ENCODE data around the gene HSD17B4. TPM values are rescaled to one million over a fixed set of nuclear protein-coding genes. Genes with fewer than 3 reads are reported as not detected.

Gene HSD17B4
- total RNA-seq, 1 experiment from 2014 or later, result 142 TPM

DNA sequence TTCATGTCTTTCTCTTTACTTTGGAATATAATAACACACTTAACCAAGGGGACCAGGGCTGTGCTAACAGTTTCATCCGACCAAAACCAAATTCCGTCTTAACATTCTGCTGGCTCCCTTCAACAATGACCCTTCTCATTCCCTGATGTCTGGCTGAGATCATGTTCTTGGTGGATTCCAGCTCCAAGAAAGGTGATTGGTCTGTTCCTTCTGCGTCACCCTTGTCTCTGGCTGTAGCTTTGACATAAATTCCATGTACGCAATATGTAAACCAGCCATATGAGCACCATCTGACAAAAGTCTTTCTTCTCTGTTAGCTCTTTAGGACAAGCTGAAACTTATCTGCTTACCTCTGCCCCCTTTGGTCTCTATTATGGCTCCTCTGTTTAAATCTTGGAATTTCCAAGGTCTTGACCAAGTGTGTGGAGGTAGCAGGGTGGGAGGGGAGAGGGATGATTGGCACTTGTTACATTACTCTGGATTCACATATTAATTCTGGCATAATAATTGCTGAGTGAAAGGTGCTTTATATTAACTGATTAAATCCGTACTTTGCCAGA lies 45.7 kb upstream of the HSD17B4 start (continued):
- TF ChIP-seq, protein P1, sequence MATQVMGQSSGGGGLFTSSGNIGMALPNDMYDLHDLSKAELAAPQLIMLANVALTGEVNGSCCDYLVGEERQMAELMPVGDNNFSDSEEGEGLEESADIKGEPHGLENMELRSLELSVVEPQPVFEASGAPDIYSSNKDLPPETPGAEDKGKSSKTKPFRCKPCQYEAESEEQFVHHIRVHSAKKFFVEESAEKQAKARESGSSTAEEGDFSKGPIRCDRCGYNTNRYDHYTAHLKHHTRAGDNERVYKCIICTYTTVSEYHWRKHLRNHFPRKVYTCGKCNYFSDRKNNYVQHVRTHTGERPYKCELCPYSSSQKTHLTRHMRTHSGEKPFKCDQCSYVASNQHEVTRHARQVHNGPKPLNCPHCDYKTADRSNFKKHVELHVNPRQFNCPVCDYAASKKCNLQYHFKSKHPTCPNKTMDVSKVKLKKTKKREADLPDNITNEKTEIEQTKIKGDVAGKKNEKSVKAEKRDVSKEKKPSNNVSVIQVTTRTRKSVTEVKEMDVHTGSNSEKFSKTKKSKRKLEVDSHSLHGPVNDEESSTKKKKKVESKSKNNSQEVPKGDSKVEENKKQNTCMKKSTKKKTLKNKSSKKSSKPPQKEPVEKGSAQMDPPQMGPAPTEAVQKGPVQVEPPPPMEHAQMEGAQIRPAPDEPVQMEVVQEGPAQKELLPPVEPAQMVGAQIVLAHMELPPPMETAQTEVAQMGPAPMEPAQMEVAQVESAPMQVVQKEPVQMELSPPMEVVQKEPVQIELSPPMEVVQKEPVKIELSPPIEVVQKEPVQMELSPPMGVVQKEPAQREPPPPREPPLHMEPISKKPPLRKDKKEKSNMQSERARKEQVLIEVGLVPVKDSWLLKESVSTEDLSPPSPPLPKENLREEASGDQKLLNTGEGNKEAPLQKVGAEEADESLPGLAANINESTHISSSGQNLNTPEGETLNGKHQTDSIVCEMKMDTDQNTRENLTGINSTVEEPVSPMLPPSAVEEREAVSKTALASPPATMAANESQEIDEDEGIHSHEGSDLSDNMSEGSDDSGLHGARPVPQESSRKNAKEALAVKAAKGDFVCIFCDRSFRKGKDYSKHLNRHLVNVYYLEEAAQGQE (IDR thresholded peaks at IDR 0.05; ENCODE audit: low read depth), result no peak
- no peak for TF ChIP-seq ZFX (IDR thresholded peaks at IDR 0.05)
- no peak for TF ChIP-seq CBX3 (IDR thresholded peaks at IDR 0.05; ENCODE audit: low read depth)
- TF ChIP-seq CEBPB (IDR thresholded peaks at IDR 0.05; ENCODE audit: low read depth), result no peak
- no peak for TF ChIP-seq EZH2phosphoT487 (IDR thresholded peaks at IDR 0.05; ENCODE audit: borderline replicate concordance)
- no peak for TF ChIP-seq CTCF (IDR thresholded peaks at IDR 0.05 in 2 of 3, conservative IDR thresholded peaks at IDR 0.05 in 1 of 3; ENCODE audit: borderline replicate concordance in 1 of 3, insufficient read depth in 1 of 3, low read depth in 2 of 3, low read length in 2 of 3)

GRCh38 chr5:119409235-119409815 lies 43.0 kb upstream of the HSD17B4 start:
- RAD21 ChIA-PET (ENCODE audit: low non-redundant PET in 1 of 2, low total read pairs in 2 of 2, uncharacterized antibody in 2 of 2, unreplicated experiment in 2 of 2), result interaction anchor here in 1 of 2 experiments (0.7 kb wide), 1 partner anchor 63 kb away, joined by 3 read pairs; no protein-coding TSS in a partner anchor
- intact Hi-C loops (cut with micrococcal nuclease), result no loop called here
- CTCF ChIA-PET, result interaction anchor here (0.6 to 0.9 kb wide), 2 partner anchors 94 to 136 kb away, joined by 3 read pairs; no protein-coding TSS in a partner anchor
- no peak overlapping the region for H2AFZ ChIP-seq (ENCODE audit: low read depth, low read length, poor library complexity, severe bottlenecking)
- no peak for DNase-seq (ENCODE audit: low read depth, low spot score)
- no peaks in the 10 kb centered on the region for H3K36me3 ChIP-seq (ENCODE audit: control insufficient read depth in 1 of 2, insufficient read depth in 2 of 2, low read length in 2 of 2)
- no peaks in the 10 kb centered on the region for H3K9me2 ChIP-seq (ENCODE audit: insufficient read depth)
- no TSS peak for BruUV-seq (replicated peaks)
- no peak overlapping the region for H3K4me2 ChIP-seq (ENCODE audit: low read length)
- no peak for ATAC-seq
- H3K4me3 ChIP-seq (replicated peaks in 1 of 2; ENCODE audit: low read depth in 1 of 2, low read length in 2 of 2), result no peak overlapping the region
- H3K79me2 ChIP-seq (ENCODE audit: insufficient read depth, low read length), result no peaks in the 10 kb centered on the region
- H4K20me1 ChIP-seq (ENCODE audit: insufficient read depth), result no peaks in the 10 kb centered on the region
- H3K9me3 ChIP-seq (ENCODE audit: control insufficient read depth in 1 of 2, insufficient read depth in 1 of 2, low read depth in 1 of 2, low read length in 2 of 2), result no peaks in the 10 kb centered on the region
- H3K27ac ChIP-seq (ENCODE audit: low read depth, low read length), result no peak overlapping the region
- peaks cover 0 to 10% of the 10 kb centered on the region in 2 experiments; a peak in 2 of 4 replicates for H3K4me1 ChIP-seq (ENCODE audit: control insufficient read depth in 1 of 2, insufficient read depth in 2 of 2, low read length in 2 of 2)
- H3K27me3 ChIP-seq (ENCODE audit: insufficient read depth, low read length), result no peaks in the 10 kb centered on the region
- POLR2A ChIA-PET, result no interaction called here
- no peak overlapping the region for H3K9ac ChIP-seq (ENCODE audit: low read length)
- no peak for TF ChIP-seq TCF7L2 (IDR thresholded peaks at IDR 0.05; ENCODE audit: borderline replicate concordance, extremely low read depth, insufficient read depth, insufficient read length)
- TF ChIP-seq, protein P2, sequence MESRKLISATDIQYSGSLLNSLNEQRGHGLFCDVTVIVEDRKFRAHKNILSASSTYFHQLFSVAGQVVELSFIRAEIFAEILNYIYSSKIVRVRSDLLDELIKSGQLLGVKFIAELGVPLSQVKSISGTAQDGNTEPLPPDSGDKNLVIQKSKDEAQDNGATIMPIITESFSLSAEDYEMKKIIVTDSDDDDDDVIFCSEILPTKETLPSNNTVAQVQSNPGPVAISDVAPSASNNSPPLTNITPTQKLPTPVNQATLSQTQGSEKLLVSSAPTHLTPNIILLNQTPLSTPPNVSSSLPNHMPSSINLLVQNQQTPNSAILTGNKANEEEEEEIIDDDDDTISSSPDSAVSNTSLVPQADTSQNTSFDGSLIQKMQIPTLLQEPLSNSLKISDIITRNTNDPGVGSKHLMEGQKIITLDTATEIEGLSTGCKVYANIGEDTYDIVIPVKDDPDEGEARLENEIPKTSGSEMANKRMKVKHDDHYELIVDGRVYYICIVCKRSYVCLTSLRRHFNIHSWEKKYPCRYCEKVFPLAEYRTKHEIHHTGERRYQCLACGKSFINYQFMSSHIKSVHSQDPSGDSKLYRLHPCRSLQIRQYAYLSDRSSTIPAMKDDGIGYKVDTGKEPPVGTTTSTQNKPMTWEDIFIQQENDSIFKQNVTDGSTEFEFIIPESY (IDR thresholded peaks at IDR 0.05; ENCODE audit: extremely low read depth, insufficient replicate concordance, low read length), result no peak
- no peak for TF ChIP-seq CEBPB (IDR thresholded peaks at IDR 0.05; ENCODE audit: low read depth)
- no peak for TF ChIP-seq YY1 (IDR thresholded peaks at IDR 0.05; ENCODE audit: extremely low read depth, insufficient replicate concordance, low read depth, low read length)
- no peak for TF ChIP-seq ELF1 (IDR thresholded peaks at IDR 0.05; ENCODE audit: borderline replicate concordance, low read depth)
- no peak for TF ChIP-seq FOSL1 (IDR thresholded peaks at IDR 0.05; ENCODE audit: low read depth)
- no peak for TF ChIP-seq ZFX (IDR thresholded peaks at IDR 0.05)
- no peak for TF ChIP-seq ATF3 (IDR thresholded peaks at IDR 0.05)

All from HCT116 (cell line).